Measurements from ENCODE around the gene TMEM178B. TPM values are rescaled to one million over a fixed set of nuclear protein-coding genes. Genes with fewer than 3 reads are reported as not detected.

The TMEM178B gene
- total and polyA plus RNA-seq, 2 of the 13 experiments (the other 11 are each of a cell fraction or from before 2014, with no cell fraction given): 0.01 to 0.02 TPM

GRCh38 chr7:141128931-141129330 lies 55.1 kb downstream of the TMEM178B start:
- FAIRE-seq (no peak), DNase-seq (ENCODE audit: low spot score) (no peak), ATAC-seq (no peak)
- intact Hi-C loops (cut with micrococcal nuclease; ENCODE audit: unreplicated experiment): no loop called here
- no peaks in the 10 kb centered on the region for H3K4me1 ChIP-seq (ENCODE audit: insufficient read depth, low read length)
- ChIA-PET POLR2A (no interaction called here), CTCF (ENCODE audit: low intra/inter-chr PET ratio, low total read pairs) (no interaction called here)
- TF ChIP-seq HOMEZ (CRISPR knock-in tag; IDR thresholded peaks at IDR 0.05; ENCODE audit: low read depth) (no peak), ZMAT5 (CRISPR knock-in tag; IDR thresholded peaks at IDR 0.05; ENCODE audit: borderline replicate concordance, low read depth) (no peak), ZNF30 (CRISPR knock-in tag; IDR thresholded peaks at IDR 0.05) (no peak), PLSCR1 (CRISPR knock-in tag; IDR thresholded peaks at IDR 0.05; ENCODE audit: borderline replicate concordance) (no peak), ZBTB4 (CRISPR knock-in tag; IDR thresholded peaks at IDR 0.05; ENCODE audit: borderline replicate concordance) (no peak), PAWR (CRISPR knock-in tag; IDR thresholded peaks at IDR 0.05; ENCODE audit: borderline replicate concordance) (no peak), NFATC3 (CRISPR knock-in tag; IDR thresholded peaks at IDR 0.05) (no peak), ZNF775 (CRISPR knock-in tag; IDR thresholded peaks at IDR 0.05; ENCODE audit: borderline replicate concordance) (no peak), ZNF382 (CRISPR knock-in tag; IDR thresholded peaks at IDR 0.05; ENCODE audit: borderline replicate concordance) (no peak)
- peaks cover 0 to 7% of the 10 kb centered on the region in 2 experiments; a peak in 1 of 5 replicates for H3K27me3 ChIP-seq (ENCODE audit: control insufficient read depth in 1 of 2, insufficient read depth in 2 of 2, low read length in 2 of 2)
- no peaks in the 10 kb centered on the region for H3K36me3 ChIP-seq (replicated peaks in 1 of 2; ENCODE audit: control insufficient read depth in 1 of 2, insufficient read depth in 2 of 2, low read length in 2 of 2)
- no peak overlapping the region for H3K27ac ChIP-seq (ENCODE audit: extremely low read length, insufficient read depth, low read length)
- no peaks in the 10 kb centered on the region for H3K79me2 ChIP-seq (ENCODE audit: insufficient read depth, low read length)
- WGBS (ENCODE audit: low lambda C conversion rate): 0% methylated on average over 2 of the region's 2 CpGs
- no peak overlapping the region for H2AFZ ChIP-seq (ENCODE audit: low read length)
- in situ Hi-C loops (cut with HindIII; ENCODE audit: extremely low pct_ligation_motif_present, low pct_unique_long_range_greater_than_20kb): no loop called here
- H3K9me3 ChIP-seq (ENCODE audit: low read length): no peaks in the 10 kb centered on the region
- no peak overlapping the region for H3K4me2 ChIP-seq (ENCODE audit: low read depth, low read length)
- no peaks in the 10 kb centered on the region for H4K20me1 ChIP-seq (ENCODE audit: insufficient read depth, low read length)
- no TSS peak for BruUV-seq (replicated peaks)
- no peak overlapping the region for H3K9ac ChIP-seq (ENCODE audit: insufficient read depth, low read depth, low read length)
- H3K4me3 ChIP-seq (replicated peaks in 1 of 3; ENCODE audit: insufficient read depth in 1 of 3, low read depth in 2 of 3, low read length in 3 of 3): no peak overlapping the region

Data from HepG2 (cell line).